ENCODE measurements around the gene KIF12.

GRCh38 chr9:114115654-114116125, 16.6 kb upstream of the KIF12 start:
- TF ChIP-seq POLR2A (IDR thresholded peaks at IDR 0.05; ENCODE audit: low read length) (no peak), GATA1 (IDR thresholded peaks at IDR 0.05; ENCODE audit: low read depth, low read length) (no peak)

All from erythroblast (primary cell).